Hepatocyte (in vitro differentiated cells): ENCODE results near the gene NAV2.

Experiments used
- CTCF ChIP-seq: fragments of 200-600 bp; sonication (generic); IDR thresholded peaks from 2 replicates; pipeline ENCODE4 v1.5.1; 2016; ENCODE audit warnings: antibody characterized with exemption, mild to moderate bottlenecking; ENCODE audit not compliant: poor library complexity
- EZH2 ChIP-seq: fragments of 200-600 bp; sonication (generic); IDR thresholded peaks from 2 replicates; pipeline ENCODE4 v1.6.1; 2016; ENCODE audit warnings: antibody characterized with exemption, mild to moderate bottlenecking, borderline replicate concordance
- EZH2phosphoT487 ChIP-seq: fragments of 200-600 bp; sonication (generic); IDR thresholded peaks from one replicate; pipeline ENCODE4 v1.6.1; 2018; ENCODE audit warnings: antibody characterized with exemption, mild to moderate bottlenecking, low read depth, moderate library complexity; ENCODE audit not compliant: unreplicated experiment, severe bottlenecking

GRCh38 chr11:19805827-19806226 is 93.2 kb downstream of the NAV2 start:
- TF ChIP-seq CTCF (no peak), EZH2phosphoT487 (no peak), EZH2 (no peak)
